Measurements from ENCODE around the gene RPTOR.

RPTOR gene

DNA sequence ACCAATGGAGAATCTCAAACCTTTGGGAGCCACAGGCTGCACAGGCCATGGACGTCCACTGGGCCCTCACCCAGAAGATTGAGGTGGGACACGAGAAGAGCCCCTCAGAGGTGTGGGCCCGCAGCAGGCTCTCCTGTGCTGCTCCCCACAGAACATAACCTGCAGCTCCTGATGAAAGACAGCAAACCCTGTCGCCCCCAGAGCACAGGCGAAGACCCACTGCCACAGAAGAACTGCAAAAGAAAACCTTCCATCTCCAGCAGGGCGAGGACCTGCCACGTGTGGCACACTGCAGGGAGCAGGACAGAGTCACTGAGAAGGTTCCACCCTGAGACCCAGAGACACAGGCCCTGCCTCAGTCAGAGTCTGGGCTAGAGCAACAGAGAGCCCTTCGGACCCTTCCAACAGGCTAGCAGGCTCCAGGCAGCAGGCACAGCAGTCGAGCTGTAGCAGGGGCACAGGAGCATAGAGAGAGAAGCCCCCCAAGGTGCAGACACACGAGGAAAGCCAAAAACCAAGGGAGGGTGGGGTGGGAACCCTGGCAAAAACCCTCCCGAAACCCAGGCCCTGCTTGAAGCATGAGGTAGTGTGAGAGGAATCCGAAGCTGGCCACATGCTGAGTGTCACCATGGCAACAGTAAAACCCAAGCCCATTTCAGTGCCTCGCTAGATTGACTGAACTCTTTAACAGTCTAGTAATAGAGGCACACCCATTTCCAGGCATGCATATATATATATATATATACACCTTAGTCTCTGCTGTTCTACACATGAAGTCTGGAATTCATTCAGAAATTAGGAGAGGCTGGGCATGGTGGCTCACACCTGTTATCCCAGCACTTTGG is 387.0 kb downstream of the RPTOR start:
- H3K4me3 ChIP-seq (ENCODE audit: low read depth, low read length): no peak overlapping the region
- peaks cover 3 to 16% of the 10 kb centered on the region in 2 experiments for H3K36me3 ChIP-seq (ENCODE audit: control insufficient read depth in 2 of 2, insufficient read depth in 1 of 2, low read length in 2 of 2)
- H3K9me3 ChIP-seq (ENCODE audit: control insufficient read depth, insufficient read depth, low read depth, low read length): no peaks in the 10 kb centered on the region
- POLR2A ChIA-PET: interaction anchor here (0.6 kb wide), 2 partner anchors 98 to 419 kb away, joined by 3 read pairs; no protein-coding TSS in a partner anchor
- CTCF ChIA-PET: interaction anchor here (0.6 to 0.7 kb wide), 2 partner anchors 39 to 736 kb away, joined by 3 read pairs; no protein-coding TSS in a partner anchor
- H3K27ac ChIP-seq (ENCODE audit: extremely low read depth, low read depth, low read length): no peak overlapping the region
- no peaks in the 10 kb centered on the region for H3K4me1 ChIP-seq (ENCODE audit: control insufficient read depth, insufficient read depth, low read length)
- TF ChIP-seq ZNF600 (tag by site-specific recombination; IDR thresholded peaks at IDR 0.05) (peak; percentile 40; the same call in 1 of the 2 replicates), ZNF529 (tag by site-specific recombination; IDR thresholded peaks at IDR 0.05; ENCODE audit: insufficient replicate concordance) (no peak), KLF10 (tag by site-specific recombination; IDR thresholded peaks at IDR 0.05) (peak; percentile 33; the same call in 1 of the 2 replicates), ZNF16 (tag by site-specific recombination; IDR thresholded peaks at IDR 0.05; ENCODE audit: low read depth) (no peak), ZNF223 (tag by site-specific recombination; IDR thresholded peaks at IDR 0.05) (no peak), ZIC2 (tag by site-specific recombination; IDR thresholded peaks at IDR 0.05) (peak; percentile 52; the same call in 1 of the 2 replicates), GLIS1 (tag by site-specific recombination; IDR thresholded peaks at IDR 0.05) (peak; percentile 72), ZBTB48 (tag by site-specific recombination; IDR thresholded peaks at IDR 0.05) (peak; percentile 20; the same call in 1 of the 2 replicates), ZNF132 (tag by site-specific recombination; IDR thresholded peaks at IDR 0.05; ENCODE audit: borderline replicate concordance) (no peak), ZNF292 (tag by site-specific recombination; IDR thresholded peaks at IDR 0.05; ENCODE audit: borderline replicate concordance, low read depth) (no peak), REPIN1 (tag by site-specific recombination; IDR thresholded peaks at IDR 0.05; ENCODE audit: low read depth) (no peak), ZFP3 (tag by site-specific recombination; IDR thresholded peaks at IDR 0.05; ENCODE audit: low read depth) (no peak), ZNF610 (tag by site-specific recombination; IDR thresholded peaks at IDR 0.05; ENCODE audit: borderline replicate concordance) (no peak), ZNF302 (tag by site-specific recombination; IDR thresholded peaks at IDR 0.05; ENCODE audit: low read depth) (no peak), ZNF394 (tag by site-specific recombination; IDR thresholded peaks at IDR 0.05; ENCODE audit: borderline replicate concordance) (no peak), ZNF146 (tag by site-specific recombination; IDR thresholded peaks at IDR 0.05) (no peak), KLF9 (tag by site-specific recombination; IDR thresholded peaks at IDR 0.05; ENCODE audit: low read depth) (peak; percentile 34; the same call in 1 of the 2 replicates), ZNF791 (tag by site-specific recombination; IDR thresholded peaks at IDR 0.05) (no peak), KLF1 (tag by site-specific recombination; IDR thresholded peaks at IDR 0.05) (peak; percentile 19; the same call in 1 of the 2 replicates), ZNF585B (tag by site-specific recombination; IDR thresholded peaks at IDR 0.05) (no peak)
- TF ChIP-seq, protein P1, sequence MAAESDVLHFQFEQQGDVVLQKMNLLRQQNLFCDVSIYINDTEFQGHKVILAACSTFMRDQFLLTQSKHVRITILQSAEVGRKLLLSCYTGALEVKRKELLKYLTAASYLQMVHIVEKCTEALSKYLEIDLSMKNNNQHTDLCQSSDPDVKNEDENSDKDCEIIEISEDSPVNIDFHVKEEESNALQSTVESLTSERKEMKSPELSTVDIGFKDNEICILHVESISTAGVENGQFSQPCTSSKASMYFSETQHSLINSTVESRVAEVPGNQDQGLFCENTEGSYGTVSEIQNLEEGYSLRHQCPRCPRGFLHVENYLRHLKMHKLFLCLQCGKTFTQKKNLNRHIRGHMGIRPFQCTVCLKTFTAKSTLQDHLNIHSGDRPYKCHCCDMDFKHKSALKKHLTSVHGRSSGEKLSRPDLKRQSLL (tag by site-specific recombination; IDR thresholded peaks at IDR 0.05): no peak
- TF ChIP-seq, protein P2, sequence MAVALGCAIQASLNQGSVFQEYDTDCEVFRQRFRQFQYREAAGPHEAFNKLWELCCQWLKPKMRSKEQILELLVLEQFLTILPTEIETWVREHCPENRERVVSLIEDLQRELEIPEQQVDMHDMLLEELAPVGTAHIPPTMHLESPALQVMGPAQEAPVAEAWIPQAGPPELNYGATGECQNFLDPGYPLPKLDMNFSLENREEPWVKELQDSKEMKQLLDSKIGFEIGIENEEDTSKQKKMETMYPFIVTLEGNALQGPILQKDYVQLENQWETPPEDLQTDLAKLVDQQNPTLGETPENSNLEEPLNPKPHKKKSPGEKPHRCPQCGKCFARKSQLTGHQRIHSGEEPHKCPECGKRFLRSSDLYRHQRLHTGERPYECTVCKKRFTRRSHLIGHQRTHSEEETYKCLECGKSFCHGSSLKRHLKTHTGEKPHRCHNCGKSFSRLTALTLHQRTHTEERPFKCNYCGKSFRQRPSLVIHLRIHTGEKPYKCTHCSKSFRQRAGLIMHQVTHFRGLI (tag by site-specific recombination; IDR thresholded peaks at IDR 0.05): no peak
- TF ChIP-seq, protein P3, sequence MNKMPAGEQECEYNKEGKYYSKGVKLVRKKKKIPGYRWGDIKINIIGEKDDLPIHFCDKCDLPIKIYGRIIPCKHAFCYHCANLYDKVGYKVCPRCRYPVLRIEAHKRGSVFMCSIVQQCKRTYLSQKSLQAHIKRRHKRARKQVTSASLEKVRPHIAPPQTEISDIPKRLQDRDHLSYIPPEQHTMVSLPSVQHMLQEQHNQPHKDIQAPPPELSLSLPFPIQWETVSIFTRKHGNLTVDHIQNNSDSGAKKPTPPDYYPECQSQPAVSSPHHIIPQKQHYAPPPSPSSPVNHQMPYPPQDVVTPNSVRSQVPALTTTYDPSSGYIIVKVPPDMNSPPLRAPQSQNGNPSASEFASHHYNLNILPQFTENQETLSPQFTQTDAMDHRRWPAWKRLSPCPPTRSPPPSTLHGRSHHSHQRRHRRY (tag by site-specific recombination; IDR thresholded peaks at IDR 0.05): no peak
- TF ChIP-seq, protein P4, sequence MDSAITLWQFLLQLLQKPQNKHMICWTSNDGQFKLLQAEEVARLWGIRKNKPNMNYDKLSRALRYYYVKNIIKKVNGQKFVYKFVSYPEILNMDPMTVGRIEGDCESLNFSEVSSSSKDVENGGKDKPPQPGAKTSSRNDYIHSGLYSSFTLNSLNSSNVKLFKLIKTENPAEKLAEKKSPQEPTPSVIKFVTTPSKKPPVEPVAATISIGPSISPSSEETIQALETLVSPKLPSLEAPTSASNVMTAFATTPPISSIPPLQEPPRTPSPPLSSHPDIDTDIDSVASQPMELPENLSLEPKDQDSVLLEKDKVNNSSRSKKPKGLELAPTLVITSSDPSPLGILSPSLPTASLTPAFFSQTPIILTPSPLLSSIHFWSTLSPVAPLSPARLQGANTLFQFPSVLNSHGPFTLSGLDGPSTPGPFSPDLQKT (IDR thresholded peaks at IDR 0.05; ENCODE audit: borderline replicate concordance, low read depth, low read length): no peak
- TF ChIP-seq, protein P5, sequence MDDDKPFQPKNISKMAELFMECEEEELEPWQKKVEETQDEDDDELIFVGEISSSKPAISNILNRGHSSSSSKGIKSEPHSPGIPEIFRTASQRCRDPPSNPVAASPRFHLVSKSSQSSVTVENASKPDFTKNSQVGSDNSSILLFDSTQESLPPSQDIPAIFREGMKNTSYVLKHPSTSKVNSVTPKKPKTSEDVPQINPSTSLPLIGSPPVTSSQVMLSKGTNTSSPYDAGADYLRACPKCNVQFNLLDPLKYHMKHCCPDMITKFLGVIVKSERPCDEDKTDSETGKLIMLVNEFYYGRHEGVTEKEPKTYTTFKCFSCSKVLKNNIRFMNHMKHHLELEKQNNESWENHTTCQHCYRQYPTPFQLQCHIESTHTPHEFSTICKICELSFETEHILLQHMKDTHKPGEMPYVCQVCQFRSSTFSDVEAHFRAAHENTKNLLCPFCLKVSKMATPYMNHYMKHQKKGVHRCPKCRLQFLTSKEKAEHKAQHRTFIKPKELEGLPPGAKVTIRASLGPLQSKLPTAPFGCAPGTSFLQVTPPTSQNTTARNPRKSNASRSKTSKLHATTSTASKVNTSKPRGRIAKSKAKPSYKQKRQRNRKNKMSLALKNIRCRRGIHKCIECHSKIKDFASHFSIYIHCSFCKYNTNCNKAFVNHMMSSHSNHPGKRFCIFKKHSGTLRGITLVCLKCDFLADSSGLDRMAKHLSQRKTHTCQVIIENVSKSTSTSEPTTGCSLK (tag by site-specific recombination; IDR thresholded peaks at IDR 0.05): no peak
- TF ChIP-seq, protein P6, sequence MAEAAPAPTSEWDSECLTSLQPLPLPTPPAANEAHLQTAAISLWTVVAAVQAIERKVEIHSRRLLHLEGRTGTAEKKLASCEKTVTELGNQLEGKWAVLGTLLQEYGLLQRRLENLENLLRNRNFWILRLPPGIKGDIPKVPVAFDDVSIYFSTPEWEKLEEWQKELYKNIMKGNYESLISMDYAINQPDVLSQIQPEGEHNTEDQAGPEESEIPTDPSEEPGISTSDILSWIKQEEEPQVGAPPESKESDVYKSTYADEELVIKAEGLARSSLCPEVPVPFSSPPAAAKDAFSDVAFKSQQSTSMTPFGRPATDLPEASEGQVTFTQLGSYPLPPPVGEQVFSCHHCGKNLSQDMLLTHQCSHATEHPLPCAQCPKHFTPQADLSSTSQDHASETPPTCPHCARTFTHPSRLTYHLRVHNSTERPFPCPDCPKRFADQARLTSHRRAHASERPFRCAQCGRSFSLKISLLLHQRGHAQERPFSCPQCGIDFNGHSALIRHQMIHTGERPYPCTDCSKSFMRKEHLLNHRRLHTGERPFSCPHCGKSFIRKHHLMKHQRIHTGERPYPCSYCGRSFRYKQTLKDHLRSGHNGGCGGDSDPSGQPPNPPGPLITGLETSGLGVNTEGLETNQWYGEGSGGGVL (tag by site-specific recombination; IDR thresholded peaks at IDR 0.05): 0 out of 2 replicates have a peak, but pooled peaks have one; percentile 21
